Astrocyte of the cerebellum (primary cell): ENCODE results near the gene TNS1.

Experiments used
- DNase-seq: peaks from one replicate; pipeline ENCODE4 v3.0.0-alpha.2; 2011; ENCODE audit warnings: low read depth
- H3K4me3 ChIP-seq: 2 replicates; pipeline ENCODE4 v1.5.1; 2011; ENCODE audit warnings: mild to moderate bottlenecking, low read depth, low read length, moderate library complexity
- in situ Hi-C: cut with HindIII; loops from 2 replicates; pipeline ENCODE4 v1.10.0; 2017; ENCODE audit warnings: low sequenced_read_pairs
- TF ChIP-seq, protein P1 (sequence below): IDR thresholded peaks from 2 replicates; pipeline ENCODE4 v1.5.1; 2012; ENCODE audit warnings: low read length, low read depth, moderate library complexity, mild to moderate bottlenecking; ENCODE audit errors: missing control alignments

TNS1 gene

GRCh38 chr2:217956586-217957457 is 46.0 kb downstream of the TNS1 start:
- in situ Hi-C loops, result no loop called here
- no peak overlapping the region for H3K4me3 ChIP-seq
- no peak for DNase-seq
- TF ChIP-seq, protein P1, sequence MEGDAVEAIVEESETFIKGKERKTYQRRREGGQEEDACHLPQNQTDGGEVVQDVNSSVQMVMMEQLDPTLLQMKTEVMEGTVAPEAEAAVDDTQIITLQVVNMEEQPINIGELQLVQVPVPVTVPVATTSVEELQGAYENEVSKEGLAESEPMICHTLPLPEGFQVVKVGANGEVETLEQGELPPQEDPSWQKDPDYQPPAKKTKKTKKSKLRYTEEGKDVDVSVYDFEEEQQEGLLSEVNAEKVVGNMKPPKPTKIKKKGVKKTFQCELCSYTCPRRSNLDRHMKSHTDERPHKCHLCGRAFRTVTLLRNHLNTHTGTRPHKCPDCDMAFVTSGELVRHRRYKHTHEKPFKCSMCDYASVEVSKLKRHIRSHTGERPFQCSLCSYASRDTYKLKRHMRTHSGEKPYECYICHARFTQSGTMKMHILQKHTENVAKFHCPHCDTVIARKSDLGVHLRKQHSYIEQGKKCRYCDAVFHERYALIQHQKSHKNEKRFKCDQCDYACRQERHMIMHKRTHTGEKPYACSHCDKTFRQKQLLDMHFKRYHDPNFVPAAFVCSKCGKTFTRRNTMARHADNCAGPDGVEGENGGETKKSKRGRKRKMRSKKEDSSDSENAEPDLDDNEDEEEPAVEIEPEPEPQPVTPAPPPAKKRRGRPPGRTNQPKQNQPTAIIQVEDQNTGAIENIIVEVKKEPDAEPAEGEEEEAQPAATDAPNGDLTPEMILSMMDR, result no peak

GRCh38 chr2:217955881-217956493 is 46.8 kb downstream of the TNS1 start:
- no peak for DNase-seq
- H3K4me3 ChIP-seq, result no peak overlapping the region
- in situ Hi-C loops, result no loop called here
- TF ChIP-seq, protein P1, result no peak

DNA sequence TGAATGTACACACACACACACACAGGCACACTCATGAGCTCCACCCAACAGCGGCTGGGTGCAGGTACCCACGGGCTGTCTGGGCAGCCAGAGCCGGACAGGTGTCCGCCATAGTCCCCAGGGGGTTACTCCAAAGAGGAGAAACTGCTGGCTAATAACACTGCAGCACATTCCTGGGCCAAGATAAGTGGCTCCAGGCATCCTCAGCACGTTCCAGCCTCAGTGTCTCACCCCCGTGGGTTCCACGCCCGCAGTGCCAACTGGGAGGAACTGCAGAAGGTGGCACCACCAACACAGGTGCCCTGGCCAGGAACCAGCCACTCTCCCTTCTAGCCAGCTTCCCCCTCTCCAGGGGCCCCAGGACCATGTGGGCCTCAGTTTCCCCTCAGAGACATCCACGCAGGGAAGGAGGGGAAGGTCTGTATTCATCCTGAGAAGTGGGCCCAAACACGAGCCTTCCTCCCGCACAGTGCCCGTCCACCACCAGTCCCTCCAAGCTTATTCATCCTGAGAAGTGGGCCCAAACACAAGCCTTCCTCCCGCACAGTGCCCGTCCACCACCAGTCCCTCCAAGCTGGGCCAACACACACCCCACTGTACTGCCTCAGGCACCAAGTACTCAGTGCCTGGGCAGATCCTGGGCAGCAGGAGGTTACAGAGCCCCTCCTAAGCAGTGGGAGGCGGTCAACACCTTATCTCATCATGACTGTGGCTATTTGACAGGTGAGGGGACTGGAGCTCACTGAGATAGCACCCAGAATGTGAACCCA is 47.6 kb downstream of the TNS1 start:
- H3K4me3 ChIP-seq, result no peak overlapping the region
- no peak for DNase-seq
- TF ChIP-seq, protein P1, result no peak
- in situ Hi-C loops, result no loop called here

GRCh38 chr2:217954469-217954868 is 48.3 kb downstream of the TNS1 start:
- TF ChIP-seq, protein P1, result no peak
- no peak for DNase-seq
- in situ Hi-C loops, result no loop called here
- H3K4me3 ChIP-seq, result no peak overlapping the region

GRCh38 chr2:217954051-217954450 is 48.7 kb downstream of the TNS1 start:
- H3K4me3 ChIP-seq, result no peak overlapping the region
- TF ChIP-seq, protein P1, result no peak
- in situ Hi-C loops, result no loop called here
- no peak for DNase-seq

GRCh38 chr2:217953531-217953932 is 49.3 kb downstream of the TNS1 start:
- TF ChIP-seq, protein P1, result no peak
- no peak for DNase-seq
- in situ Hi-C loops, result no loop called here
- no peak overlapping the region for H3K4me3 ChIP-seq
